Subcutaneous abdominal adipose tissue (tissue), 5 donors: ENCODE measurements around the gene CHST8.
"Not testable (repeated sequence)": the region's sequence is repeated elsewhere in the genome, so short reads cannot be mapped to it uniquely, and the experiment has no call there.

ENCODE experiments used
- H3K27ac ChIP-seq: one replicate; pipeline ENCODE4 v1.7.0; 2013; ENCODE audit warnings: low read depth, mild to moderate bottlenecking, inconsistent platforms, low read length, moderate library complexity
- H3K27me3 ChIP-seq, 5 donors: one replicate each; pipeline ENCODE4 v1.7.0; 2013; ENCODE audit warnings: low read length in 5 of 5, inconsistent platforms in 1 of 5; ENCODE audit not compliant: control insufficient read depth in 5 of 5, insufficient read depth in 4 of 5
- H3K36me3 ChIP-seq, 5 donors: one replicate each; pipeline ENCODE4 v1.7.0; 2013; ENCODE audit warnings: low read length in 5 of 5; ENCODE audit not compliant: control insufficient read depth in 5 of 5, insufficient read depth in 5 of 5
- H3K4me1 ChIP-seq, 5 donors: one replicate each; pipeline ENCODE4 v1.7.0; 2013; ENCODE audit warnings: low read length in 5 of 5, mild to moderate bottlenecking in 3 of 5, moderate library complexity in 1 of 5; ENCODE audit not compliant: control insufficient read depth in 5 of 5, insufficient read depth in 5 of 5
- H3K4me3 ChIP-seq, 5 donors: one replicate each; pipeline ENCODE4 v1.7.0; 2013; ENCODE audit warnings: low read length in 5 of 5, low read depth in 1 of 5
- H3K9ac ChIP-seq, 5 donors: one replicate each; pipeline ENCODE4 v1.7.0; 2013; ENCODE audit warnings: low read length in 5 of 5, mild to moderate bottlenecking in 4 of 5, moderate library complexity in 3 of 5
- H3K9me3 ChIP-seq, 5 donors: one replicate each; pipeline ENCODE4 v1.7.0; 2013; ENCODE audit warnings: low read length in 5 of 5; ENCODE audit not compliant: control insufficient read depth in 5 of 5
- donor health status: healthy.
- donor health status: healthy.
- donor health status: healthy.
- donor health status: healthy.
- donor health status: healthy.

The CHST8 gene

DNA sequence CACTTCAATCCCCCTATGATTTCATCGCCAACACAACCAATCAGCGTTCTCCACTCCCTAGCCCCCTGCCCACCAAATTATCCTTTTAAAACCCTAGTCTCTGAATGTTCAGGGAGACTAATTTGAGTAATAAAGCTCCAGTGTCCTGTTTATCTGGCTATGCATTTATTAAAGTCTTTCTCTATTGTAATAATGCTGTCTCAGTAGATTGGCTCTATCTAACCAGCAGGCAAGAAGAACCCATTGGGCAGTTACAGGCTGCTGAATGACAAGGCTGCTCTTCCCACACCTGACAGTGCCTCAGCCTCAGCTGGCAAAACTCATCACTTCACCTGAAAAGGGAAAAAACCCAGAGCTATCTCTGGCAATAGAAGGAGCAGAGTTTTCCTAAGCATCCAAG is 20.2 kb upstream of the CHST8 start:
- Histone ChIP-seq H3K27me3 (peaks cover 0 to 4% (median 0%) of the 10 kb centered on the region in 5 donors), H3K36me3 (no peaks in the 10 kb centered on the region), H3K27ac (no peak overlapping the region), H3K4me1 (no peaks in the 10 kb centered on the region), H3K4me3 (peak overlapping the region in 3 of 5 donors; percentile 5 to 26 (median 23)), H3K9ac (no peak overlapping the region), H3K9me3 (peaks cover 14 to 49% (median 35%) of the 10 kb centered on the region in 5 donors)

DNA sequence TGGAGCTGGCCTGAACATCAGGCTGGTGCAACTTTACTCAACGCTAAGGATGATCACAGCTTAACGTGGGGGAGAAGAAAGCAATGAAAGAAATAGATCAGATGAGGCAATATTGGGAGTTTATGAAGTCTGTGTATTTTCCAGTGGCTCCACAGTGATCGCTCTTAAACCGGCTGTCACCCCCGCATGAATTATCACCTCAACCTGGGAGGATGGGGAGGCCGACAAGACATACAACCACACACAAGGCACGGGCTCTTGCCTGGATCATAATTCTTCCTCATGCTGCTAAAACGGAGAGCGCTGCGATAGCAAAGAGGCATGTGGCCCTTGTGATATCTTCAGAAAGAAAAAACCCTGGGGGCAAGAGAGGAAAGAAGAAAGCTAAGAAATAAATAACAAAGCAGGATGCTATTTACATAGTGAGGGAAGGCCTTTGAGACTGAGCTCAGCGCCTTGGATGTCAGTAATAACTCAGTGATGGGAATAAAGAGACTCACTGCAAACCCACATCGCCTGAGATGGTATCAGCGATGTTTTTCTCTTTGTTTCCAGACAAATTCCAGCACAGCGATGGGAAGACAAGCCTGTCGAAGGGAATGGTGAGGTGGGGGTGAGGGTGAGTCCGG is 19.1 kb upstream of the CHST8 start:
- H3K36me3 ChIP-seq = no peaks in the 10 kb centered on the region
- no peak overlapping the region for H3K27ac ChIP-seq
- H3K4me3 ChIP-seq = no peak overlapping the region
- H3K27me3 ChIP-seq = peaks cover 0 to 4% (median 0%) of the 10 kb centered on the region in 5 donors
- H3K4me1 ChIP-seq = no peaks in the 10 kb centered on the region
- peaks cover 14 to 49% (median 35%) of the 10 kb centered on the region in 5 donors for H3K9me3 ChIP-seq
- H3K9ac ChIP-seq = no peak overlapping the region

DNA sequence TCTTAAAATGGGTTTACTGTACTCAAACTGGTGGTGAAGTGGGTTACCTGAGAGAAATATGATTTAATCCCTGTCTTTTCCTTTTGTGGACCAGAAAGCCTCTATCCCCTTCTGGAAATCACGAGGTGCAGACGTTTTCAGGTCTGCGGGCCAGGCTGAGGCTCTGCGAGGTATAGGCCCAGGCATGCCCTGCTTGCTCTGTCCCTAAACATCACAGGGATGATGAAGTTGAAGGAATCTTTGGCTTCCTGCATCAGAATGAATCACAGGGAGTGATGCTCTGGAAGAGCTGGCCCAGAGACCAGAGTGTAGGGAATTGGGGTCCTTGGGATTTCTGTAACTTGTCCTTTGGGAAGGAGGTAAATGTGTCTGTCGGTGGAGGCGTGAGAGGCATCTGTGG is 18.4 kb upstream of the CHST8 start:
- no peaks in the 10 kb centered on the region for H3K4me1 ChIP-seq
- no peaks in the 10 kb centered on the region for H3K36me3 ChIP-seq
- H3K9me3 ChIP-seq = peaks cover 14 to 49% (median 35%) of the 10 kb centered on the region in 5 donors
- H3K4me3 ChIP-seq = no peak overlapping the region
- H3K27ac ChIP-seq = no peak overlapping the region
- H3K9ac ChIP-seq = no peak overlapping the region
- H3K27me3 ChIP-seq = peaks cover 0 to 4% (median 0%) of the 10 kb centered on the region in 5 donors

DNA sequence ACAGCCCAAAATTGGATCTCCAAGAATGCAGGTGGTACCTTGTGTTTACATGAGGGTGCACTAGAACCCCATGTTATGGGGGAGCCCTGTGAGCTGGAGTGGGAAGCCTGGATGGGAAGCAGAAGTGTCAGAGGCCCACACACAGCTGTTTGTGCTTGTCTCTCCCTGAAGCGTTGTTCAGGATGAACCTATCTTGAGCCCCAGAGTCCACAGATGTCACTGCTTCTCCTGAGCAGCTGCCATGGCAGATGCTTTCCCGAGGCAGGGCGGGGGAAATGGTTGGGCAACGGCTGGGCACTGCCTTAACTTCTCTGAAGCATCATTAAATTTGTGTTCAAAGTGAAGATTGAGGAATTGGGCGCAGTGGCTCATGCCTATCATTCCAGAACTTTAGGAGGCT is 17.1 kb upstream of the CHST8 start:
- H3K4me3 ChIP-seq = no peak overlapping the region
- no peaks in the 10 kb centered on the region for H3K4me1 ChIP-seq
- H3K9ac ChIP-seq = no peak overlapping the region
- H3K27ac ChIP-seq = no peak overlapping the region
- H3K9me3 ChIP-seq = peaks cover 14 to 42% (median 31%) of the 10 kb centered on the region in 5 donors
- H3K27me3 ChIP-seq = peaks cover 0 to 4% (median 0%) of the 10 kb centered on the region in 5 donors
- H3K36me3 ChIP-seq = no peaks in the 10 kb centered on the region

DNA sequence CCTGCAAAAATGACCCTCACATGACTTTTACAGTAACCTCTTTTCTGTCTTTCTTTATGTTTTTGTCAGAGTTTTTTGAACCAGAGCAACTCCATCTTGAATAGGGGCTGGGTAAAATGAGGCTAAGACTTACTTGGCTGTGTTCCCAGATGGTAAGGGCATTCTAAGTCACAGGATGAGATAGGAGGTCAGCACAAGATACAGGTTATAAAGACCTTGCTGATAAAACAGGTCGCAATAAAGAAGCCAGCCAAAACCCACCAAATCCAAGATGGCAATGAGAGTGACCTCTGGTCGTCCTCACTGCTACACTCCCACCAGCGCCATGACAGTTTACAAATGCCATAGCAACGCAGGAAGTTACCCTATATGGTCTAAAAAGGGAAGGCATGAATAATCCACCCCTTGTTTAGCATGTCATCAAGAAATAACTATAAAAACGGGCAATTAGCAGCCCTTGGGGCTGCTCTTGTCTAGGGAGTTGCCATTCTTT is 15.9 kb upstream of the CHST8 start:
- not testable (repeated sequence) for H3K36me3 ChIP-seq, H3K27ac ChIP-seq, H3K27me3 ChIP-seq, H3K4me1 ChIP-seq, H3K4me3 ChIP-seq, H3K9ac ChIP-seq
- peaks cover 13 to 39% (median 34%) of the 10 kb centered on the region in 5 donors for H3K9me3 ChIP-seq

DNA sequence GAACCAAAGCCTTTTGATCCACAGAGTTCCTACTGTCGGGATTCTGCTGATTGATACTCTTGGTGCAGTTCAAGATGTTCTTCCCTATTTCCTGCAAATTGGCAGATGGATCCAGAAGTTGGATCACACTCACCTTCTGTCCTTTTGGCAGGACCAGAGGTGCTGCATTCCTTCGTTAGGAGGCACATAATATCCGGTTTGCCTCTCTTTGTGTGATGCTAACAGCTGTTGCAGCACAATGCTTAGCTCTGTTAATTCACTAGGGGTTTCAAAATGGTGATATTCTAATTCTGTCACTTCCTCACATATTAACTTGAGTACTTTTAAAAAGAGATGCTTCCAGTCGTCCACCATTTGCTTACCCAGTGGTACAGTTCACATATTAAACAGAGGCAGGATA is 15.2 kb upstream of the CHST8 start:
- H3K9me3 ChIP-seq = peaks cover 6 to 36% (median 27%) of the 10 kb centered on the region in 5 donors
- no peak overlapping the region for H3K9ac ChIP-seq
- no peak overlapping the region for H3K27ac ChIP-seq
- H3K4me3 ChIP-seq = no peak overlapping the region
- H3K36me3 ChIP-seq = no peaks in the 10 kb centered on the region
- H3K27me3 ChIP-seq = peaks cover 0 to 4% (median 0%) of the 10 kb centered on the region in 5 donors
- H3K4me1 ChIP-seq = no peaks in the 10 kb centered on the region

DNA sequence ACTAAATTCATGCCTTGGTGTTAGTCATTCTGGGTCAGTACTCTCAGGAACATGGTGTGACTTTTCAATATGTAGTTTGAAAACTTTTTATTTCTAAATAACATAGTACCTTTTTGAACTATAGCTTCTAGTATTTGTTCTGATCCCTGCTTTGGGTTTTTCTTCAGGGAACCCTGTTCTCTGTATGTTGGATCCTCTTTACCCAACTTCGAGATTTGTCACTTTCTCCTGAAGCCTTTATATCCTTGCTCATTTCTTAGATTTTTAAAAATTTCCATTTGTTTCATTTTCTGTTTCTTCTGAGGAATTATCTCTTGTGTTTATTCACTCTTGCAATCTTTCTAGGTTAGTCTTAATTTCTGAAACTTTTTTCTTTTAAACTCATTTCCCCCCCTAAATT is 12.4 kb upstream of the CHST8 start:
- H3K9ac ChIP-seq = no peak overlapping the region
- no peaks in the 10 kb centered on the region for H3K4me1 ChIP-seq
- no peak overlapping the region for H3K27ac ChIP-seq
- H3K36me3 ChIP-seq = no peaks in the 10 kb centered on the region
- peaks cover 0 to 12% (median 12%) of the 10 kb centered on the region in 5 donors for H3K9me3 ChIP-seq
- H3K27me3 ChIP-seq = peaks cover 1 to 18% (median 10%) of the 10 kb centered on the region in 5 donors
- no peak overlapping the region for H3K4me3 ChIP-seq

DNA sequence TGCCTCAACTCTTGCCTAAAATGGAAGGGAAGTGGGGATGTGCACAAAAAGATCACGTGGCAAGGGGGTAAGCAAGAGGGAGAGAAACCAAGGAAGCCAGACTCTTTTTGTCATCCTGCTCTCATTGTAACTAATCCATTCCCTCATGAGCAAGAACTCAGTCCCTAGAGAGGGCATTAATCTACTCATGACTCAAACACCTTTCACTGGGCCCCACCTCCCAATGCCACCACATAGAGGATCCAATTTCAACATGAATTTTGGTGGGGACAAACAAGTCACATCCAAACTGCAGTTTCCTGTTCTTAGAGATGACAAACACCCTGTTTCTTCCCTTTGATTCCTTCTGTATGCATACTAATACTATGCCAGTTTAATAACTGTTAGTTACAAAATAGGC is 11.2 kb upstream of the CHST8 start:
- H3K27me3 ChIP-seq = peaks cover 2 to 19% (median 10%) of the 10 kb centered on the region in 5 donors
- H3K4me1 ChIP-seq = no peaks in the 10 kb centered on the region
- H3K4me3 ChIP-seq = no peak overlapping the region
- no peak overlapping the region for H3K27ac ChIP-seq
- H3K9ac ChIP-seq = no peak overlapping the region
- H3K9me3 ChIP-seq = peaks cover 0 to 12% (median 12%) of the 10 kb centered on the region in 5 donors
- no peaks in the 10 kb centered on the region for H3K36me3 ChIP-seq

DNA sequence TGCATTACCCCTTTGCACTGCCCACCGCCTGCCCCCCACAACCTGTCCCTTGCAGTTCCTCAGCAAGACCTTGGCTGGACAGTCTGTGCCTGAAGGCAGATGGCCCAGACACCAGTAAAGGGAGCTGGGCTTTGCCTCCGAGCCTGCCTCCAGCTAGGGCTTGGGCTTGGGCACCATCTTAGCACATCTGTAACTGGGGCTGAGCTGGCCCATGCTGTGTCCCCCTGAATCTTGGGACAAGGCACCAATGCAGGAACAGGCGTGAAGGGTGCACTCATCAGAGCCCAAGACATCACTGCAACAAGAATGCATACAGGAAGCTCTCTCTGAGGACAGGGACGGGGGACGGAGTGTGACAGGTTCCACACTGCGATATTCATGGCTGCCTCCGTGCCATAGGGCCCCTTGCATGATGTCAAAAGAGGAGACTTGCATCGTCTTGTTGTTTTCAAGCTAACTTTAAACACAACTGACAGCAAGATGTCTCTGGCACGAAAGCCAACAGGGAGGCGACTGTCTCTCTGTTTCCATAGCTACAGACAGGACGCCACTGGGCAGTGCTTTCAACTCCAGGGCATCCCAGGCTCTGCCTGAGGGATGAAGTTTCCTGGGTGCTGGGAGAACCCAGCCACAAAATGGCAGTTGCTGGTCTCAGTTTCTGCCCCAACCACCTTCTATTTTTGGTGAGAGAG is 8.7 kb upstream of the CHST8 start:
- Histone ChIP-seq H3K27ac (no peak overlapping the region), H3K4me3 (no peak overlapping the region), H3K36me3 (no peaks in the 10 kb centered on the region), H3K4me1 (no peaks in the 10 kb centered on the region), H3K27me3 (peaks cover 2 to 27% (median 14%) of the 10 kb centered on the region in 5 donors), H3K9ac (no peak overlapping the region), H3K9me3 (peaks cover 0 to 12% (median 12%) of the 10 kb centered on the region in 5 donors)

DNA sequence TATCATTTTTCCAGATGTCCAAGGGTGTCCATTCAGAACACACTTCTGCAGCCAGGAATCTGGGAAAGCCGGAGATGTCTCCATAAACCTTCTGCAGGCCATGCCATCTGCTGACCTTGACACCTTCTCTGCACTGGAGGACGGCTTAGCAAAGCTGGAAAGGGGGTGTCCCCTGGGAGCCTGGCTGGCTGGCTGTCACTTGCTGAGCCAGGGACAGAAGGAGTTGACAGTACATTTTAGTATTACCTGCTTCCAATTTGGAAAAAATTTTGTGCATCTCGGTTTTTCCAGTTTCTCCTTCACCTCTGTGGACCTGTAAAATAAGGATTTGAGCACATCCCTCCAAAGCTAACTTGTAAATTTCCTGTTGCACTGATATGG is 8.1 kb upstream of the CHST8 start:
- H3K9ac ChIP-seq = no peak overlapping the region
- peaks cover 2 to 28% (median 14%) of the 10 kb centered on the region in 5 donors for H3K27me3 ChIP-seq
- H3K4me1 ChIP-seq = no peaks in the 10 kb centered on the region
- H3K27ac ChIP-seq = no peak overlapping the region
- H3K4me3 ChIP-seq = no peak overlapping the region
- peaks cover 0 to 12% (median 10%) of the 10 kb centered on the region in 5 donors for H3K9me3 ChIP-seq
- no peaks in the 10 kb centered on the region for H3K36me3 ChIP-seq
